MCF 10A (cell line): Measurements from ENCODE around the gene ZDHHC16. TPM values are rescaled to one million over a fixed set of nuclear protein-coding genes. Genes with fewer than 3 reads are reported as not detected.

Source experiments
- Bru-seq: library from RNA; stranded (reverse); fragments of 400-500 nt; gene quantifications from one replicate; lab custom pipeline; 2021; lab: Mats Ljungman, UMichigan
- BruChase-seq, 2 experiments: library from RNA; stranded (reverse); fragments of 400-500 nt; gene quantifications; one replicate each; lab custom pipeline; 2021; lab: Mats Ljungman, UMichigan
- BruUV-seq: library from RNA; stranded (reverse); fragments of 400-500 nt; replicated peaks from 2 replicates; lab custom pipeline; 2021; lab: Mats Ljungman, UMichigan
- CTCF ChIA-PET: fragments of 300-600 bp; sonication (Branson Sonifier 250); formaldehyde crosslinking; extraction: SDS; loops from one replicate; lab custom pipeline; 2021; ENCODE audit warnings: antibody characterized with exemption, inconsistent platforms; lab: Yijun Ruan, JAX
- POLR2A ChIA-PET: fragments of 300-600, 350-650 bp; sonication (Branson Sonifier 250); formaldehyde crosslinking; extraction: SDS; loops from one replicate; lab custom pipeline; 2020; ENCODE audit warnings: antibody characterized with exemption, inconsistent platforms; lab: Yijun Ruan, JAX
- DNase-seq: peaks from one replicate; pipeline ENCODE4 v3.0.0-alpha.2; 2018; ENCODE audit not compliant: unreplicated experiment
- H3K27ac Mint-ChIP-seq: one replicate; pipeline ENCODE4 v1.8.0; 2022; ENCODE audit warnings: mild to moderate bottlenecking, low read depth, mixed read lengths; ENCODE audit not compliant: unreplicated experiment
- H3K27me3 Mint-ChIP-seq: one replicate; pipeline ENCODE4 v1.8.0; 2022; ENCODE audit warnings: mixed read lengths; ENCODE audit not compliant: insufficient read depth, unreplicated experiment
- H3K36me3 Mint-ChIP-seq: one replicate; pipeline ENCODE4 v1.8.0; 2022; ENCODE audit warnings: mild to moderate bottlenecking, moderate library complexity, mixed read lengths; ENCODE audit not compliant: insufficient read depth, unreplicated experiment
- H3K4me1 Mint-ChIP-seq: one replicate; pipeline ENCODE4 v1.8.0; 2022; ENCODE audit warnings: mixed read lengths; ENCODE audit not compliant: insufficient read depth, unreplicated experiment
- H3K4me3 Mint-ChIP-seq: one replicate; pipeline ENCODE4 v1.8.0; 2022; ENCODE audit warnings: mild to moderate bottlenecking, moderate library complexity, mixed read lengths; ENCODE audit not compliant: unreplicated experiment
- H3K9me3 Mint-ChIP-seq: one replicate; pipeline ENCODE4 v1.8.0; 2022; ENCODE audit warnings: mixed read lengths; ENCODE audit not compliant: unreplicated experiment
- intact Hi-C: fragments of 100-400 bp; cut with micrococcal nuclease; formaldehyde crosslinking; loops from 2 replicates; pipeline ENCODE4 v1.14.1; 2022
- long read RNA-seq: library from polyadenylated mRNA; stranded (forward); transcript quantifications from one replicate; pipeline ENCODE4 v2.0.0, GENCODE V29; 2022
- total RNA-seq: library from RNA; stranded (reverse); gene quantifications from 2 replicates; pipeline ENCODE4 v1.2.3, GENCODE V29; 2022
- TF ChIP-seq, protein P1 (sequence below): fragments of 200-600 bp; IDR thresholded peaks from one replicate; pipeline ENCODE4 v1.8.0; 2022; ENCODE audit warnings: antibody characterized with exemption, mild to moderate bottlenecking; ENCODE audit not compliant: unreplicated experiment

Gene ZDHHC16
- total RNA-seq = 44.9 and 48.0 TPM in 2 replicates
- Bru-seq, nascent RNA = percentile 75 among the genes with signal in this experiment
- percentile 81 among the genes with signal in this experiment for BruChase-seq, experiment 1, labeled RNA remaining after a 6-hour chase
- BruChase-seq, experiment 2, labeled RNA remaining after a 2-hour chase = percentile 86 among the genes with signal in this experiment
- long read RNA-seq, transcript ZDHHC16-206 (11 exons, 1,798 nt) = major isoform, 47 of 176 reads
- long read RNA-seq, transcript ZDHHC16-207 (12 exons, 2,014 nt) = minor isoform, 17 of 176 reads
- long read RNA-seq, transcript ZDHHC16-205 (8 exons, 1,280 nt) = minor isoform, 8 of 176 reads
- long read RNA-seq, transcript ZDHHC16-202 (10 exons, 1,718 nt) = minor isoform, 31 of 176 reads
- long read RNA-seq, partial matches to known transcripts = 6 of 176 reads
- long read RNA-seq, other reads (novel, unspliced or antisense) = 66 of 176 reads

DNA sequence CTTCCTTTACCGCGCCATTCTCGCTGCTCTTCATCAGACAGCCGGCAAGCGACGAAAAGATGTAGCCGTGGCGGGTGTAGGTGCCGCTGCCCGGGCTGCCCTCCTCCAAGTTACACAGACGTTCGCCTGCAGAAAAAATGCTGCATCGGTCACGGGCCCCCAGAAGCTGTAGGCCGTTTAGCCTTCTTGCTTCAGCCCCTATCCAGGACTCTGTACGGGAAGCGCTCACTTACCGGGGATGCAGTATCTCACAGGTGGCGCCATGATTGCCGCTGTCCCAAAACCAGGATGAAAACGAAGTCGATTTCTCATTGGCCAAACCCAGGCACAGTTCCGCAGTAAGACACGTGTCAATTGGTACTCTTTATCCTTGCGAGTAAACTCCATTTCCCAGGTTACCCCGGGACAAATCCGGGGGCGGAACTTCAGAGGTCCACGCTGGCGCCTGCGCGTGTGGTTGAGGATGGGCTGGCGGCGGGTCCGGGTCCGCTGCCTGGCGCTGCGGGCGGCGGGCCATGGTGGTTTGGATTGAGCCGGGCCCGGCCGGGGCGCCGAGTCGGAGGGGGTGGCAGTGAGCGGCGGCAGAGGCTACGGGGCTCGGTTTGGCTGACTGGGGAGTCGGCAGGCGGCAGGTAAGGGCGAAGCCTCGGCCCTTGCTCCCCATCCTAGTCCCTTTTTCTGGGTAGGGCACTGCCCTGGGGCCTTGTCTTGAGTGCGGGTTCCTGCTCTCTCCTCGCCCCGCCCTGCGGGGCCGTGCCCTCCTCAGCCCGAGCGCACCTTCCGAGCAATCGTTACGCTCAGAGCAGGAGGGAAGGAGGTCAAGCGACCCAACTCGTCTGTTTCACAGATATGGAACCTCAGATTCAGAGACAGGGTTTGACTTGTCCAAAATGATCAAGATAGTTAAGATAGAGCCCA is at the start of gene ZDHHC16, which contains the start of gene EXOSC1:
ZDHHC16 (plus strand) TSS at position 454 of the 918 bp plus-strand sequence. CDS start 5,501 bp downstream, outside the sequence.
EXOSC1 (minus strand) TSS at position 285 of the 918 bp plus-strand sequence; CDS start at position 264, 21 bp downstream.
- POLR2A ChIA-PET = interaction anchor here (0.6 to 3.7 kb wide), 12 partner anchors 10 to 291 kb away, joined by 3 to 34 read pairs (median 4); partner anchors contain the start of genes AVPI1, RRP12 and ZFYVE27
- peaks cover 33% of the 10 kb centered on the region for H3K36me3 Mint-ChIP-seq
- no peaks in the 10 kb centered on the region for H3K27me3 Mint-ChIP-seq
- intact Hi-C loops = loop anchor here (1.0 to 10.0 kb wide), 2 partner anchors 39 to 49 kb away; partner anchors contain the start of genes MMS19 and UBTD1
- BruUV-seq = TSS peak; percentile 64
- peak within 1 kb of the TSS; percentile 74 for H3K27ac Mint-ChIP-seq
- TF ChIP-seq, protein P1, sequence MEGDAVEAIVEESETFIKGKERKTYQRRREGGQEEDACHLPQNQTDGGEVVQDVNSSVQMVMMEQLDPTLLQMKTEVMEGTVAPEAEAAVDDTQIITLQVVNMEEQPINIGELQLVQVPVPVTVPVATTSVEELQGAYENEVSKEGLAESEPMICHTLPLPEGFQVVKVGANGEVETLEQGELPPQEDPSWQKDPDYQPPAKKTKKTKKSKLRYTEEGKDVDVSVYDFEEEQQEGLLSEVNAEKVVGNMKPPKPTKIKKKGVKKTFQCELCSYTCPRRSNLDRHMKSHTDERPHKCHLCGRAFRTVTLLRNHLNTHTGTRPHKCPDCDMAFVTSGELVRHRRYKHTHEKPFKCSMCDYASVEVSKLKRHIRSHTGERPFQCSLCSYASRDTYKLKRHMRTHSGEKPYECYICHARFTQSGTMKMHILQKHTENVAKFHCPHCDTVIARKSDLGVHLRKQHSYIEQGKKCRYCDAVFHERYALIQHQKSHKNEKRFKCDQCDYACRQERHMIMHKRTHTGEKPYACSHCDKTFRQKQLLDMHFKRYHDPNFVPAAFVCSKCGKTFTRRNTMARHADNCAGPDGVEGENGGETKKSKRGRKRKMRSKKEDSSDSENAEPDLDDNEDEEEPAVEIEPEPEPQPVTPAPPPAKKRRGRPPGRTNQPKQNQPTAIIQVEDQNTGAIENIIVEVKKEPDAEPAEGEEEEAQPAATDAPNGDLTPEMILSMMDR = no peak
- no peaks in the 10 kb centered on the region for H3K9me3 Mint-ChIP-seq
- CTCF ChIA-PET = interaction anchor here (0.5 to 2.1 kb wide), 5 partner anchors 18 to 113 kb away, joined by 3 to 9 read pairs (median 3); no protein-coding TSS in a partner anchor
- peaks cover 25% of the 10 kb centered on the region for H3K4me1 Mint-ChIP-seq
- DNase-seq = peak; percentile 97
- H3K4me3 Mint-ChIP-seq = peak within 1 kb of the TSS; percentile 99

DNA sequence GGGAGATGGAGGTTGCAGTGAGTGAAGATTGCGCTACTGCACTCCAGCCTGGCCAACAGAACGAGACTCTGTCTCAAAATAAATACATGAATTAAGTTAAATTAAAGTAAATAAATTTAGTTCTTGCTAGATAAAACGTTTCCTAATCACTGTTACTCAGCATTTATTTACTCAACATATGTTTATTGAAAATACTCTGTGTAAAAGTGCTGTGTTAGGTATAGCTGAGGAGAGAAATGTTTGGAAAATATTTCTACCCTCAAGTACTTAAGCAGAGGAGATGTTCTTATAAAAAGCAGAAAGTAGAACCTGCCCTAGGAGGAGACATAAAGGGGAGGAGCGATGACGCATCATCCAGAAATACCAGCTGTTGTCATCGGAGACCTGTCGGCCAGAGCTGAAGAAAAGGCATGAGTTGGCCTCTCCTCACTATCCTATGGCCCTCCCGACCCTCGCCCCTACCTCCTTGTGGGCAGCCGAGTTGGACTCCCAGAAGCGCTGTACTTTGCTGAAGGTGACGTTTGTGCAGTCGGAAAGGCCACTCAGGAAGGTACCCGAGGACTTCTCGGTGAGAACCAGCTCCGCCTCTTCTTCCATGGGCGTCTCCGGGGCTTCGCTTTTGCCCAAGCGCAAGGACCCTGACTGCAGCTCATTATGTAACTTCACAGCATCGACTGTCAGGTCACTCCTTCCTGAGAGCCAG is 46.0 kb upstream of the ZDHHC16 start:
- CTCF ChIA-PET = interaction anchor here (0.5 to 2.4 kb wide), 9 partner anchors 13 to 328 kb away, joined by 3 to 16 read pairs (median 4); partner anchors contain the start of gene FRAT2
- peak; percentile 82 for DNase-seq
- H3K4me1 Mint-ChIP-seq = no peaks in the 10 kb centered on the region
- intact Hi-C loops = no loop called here
- TF ChIP-seq, protein P1 = no peak
- H3K4me3 Mint-ChIP-seq = peak overlapping the region; percentile 90
- no peaks in the 10 kb centered on the region for H3K27me3 Mint-ChIP-seq
- BruUV-seq = no TSS peak
- POLR2A ChIA-PET = interaction anchor here (0.5 to 4.4 kb wide), 30 partner anchors 10 to 564 kb away, joined by 3 to 69 read pairs (median 4); partner anchors contain the start of genes ARHGAP19, AVPI1, EXOSC1 and FRAT1
- H3K36me3 Mint-ChIP-seq = peaks cover 33% of the 10 kb centered on the region
- H3K9me3 Mint-ChIP-seq = no peaks in the 10 kb centered on the region
- H3K27ac Mint-ChIP-seq = peak overlapping the region; percentile 98

DNA sequence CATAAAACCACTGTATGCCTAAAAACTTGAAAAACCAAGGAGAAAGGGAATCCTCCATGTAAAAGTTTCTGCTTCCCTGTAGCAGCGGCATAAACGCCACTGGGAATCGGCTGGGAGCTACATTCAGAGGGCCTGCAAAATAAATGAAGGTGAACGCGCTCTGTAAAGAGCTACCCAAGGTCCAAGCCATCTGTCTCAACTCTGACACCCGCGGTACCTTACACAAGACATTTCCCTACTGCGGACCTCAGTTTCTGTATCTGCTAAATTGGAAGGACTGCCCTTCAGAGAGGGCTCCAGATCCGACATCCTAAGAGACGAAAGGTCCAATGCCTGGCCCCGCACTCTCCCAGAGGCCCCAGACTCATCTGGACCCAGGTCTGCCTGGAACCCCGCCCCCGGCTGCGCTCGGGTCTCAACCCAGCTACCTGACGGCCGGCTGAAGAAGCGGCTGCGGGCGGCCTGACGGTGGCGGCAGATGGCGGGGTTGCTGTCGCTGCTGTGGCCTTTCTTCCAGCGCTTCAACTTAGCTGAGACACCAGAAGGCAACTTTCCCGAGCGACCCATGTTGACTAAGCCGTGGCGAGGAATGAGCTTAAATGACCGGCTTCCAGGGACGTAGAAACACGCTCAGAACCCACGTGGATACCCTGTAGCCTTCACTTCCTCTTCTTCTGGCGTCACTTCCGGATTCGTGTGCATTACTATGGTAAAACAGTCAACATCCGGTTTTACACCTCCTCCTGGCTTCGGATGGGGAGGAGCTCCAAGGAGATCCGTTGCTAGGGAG is 45.1 kb upstream of the ZDHHC16 start, which contains the start of gene RRP12:
RRP12 (minus strand) TSS at position 676 of the 790 bp plus-strand sequence; CDS start at position 567, 109 bp downstream.
- Mint-ChIP-seq H3K27me3 (no peaks in the 10 kb centered on the region), H3K27ac (peak within 1 kb of the TSS; percentile 98), H3K36me3 (peaks cover 26% of the 10 kb centered on the region), H3K4me3 (peak within 1 kb of the TSS; percentile 90), H3K4me1 (no peaks in the 10 kb centered on the region), H3K9me3 (no peaks in the 10 kb centered on the region)
- intact Hi-C loops = no loop called here
- TF ChIP-seq, protein P1 = no peak
- CTCF ChIA-PET = interaction anchor here (0.5 to 2.4 kb wide), 10 partner anchors 12 to 328 kb away, joined by 3 to 16 read pairs (median 4); partner anchors contain the start of gene FRAT2
- peak; percentile 98 for DNase-seq
- BruUV-seq = TSS peak; percentile 86
- POLR2A ChIA-PET = interaction anchor here (0.5 to 4.4 kb wide), 36 partner anchors 9 to 286 kb away, joined by 3 to 69 read pairs (median 4); partner anchors contain the start of genes ANKRD2, ARHGAP19, AVPI1 and EXOSC1
